MV-4-11 (cell line): ENCODE results near the gene FAM32A.
A peak's percentile ranks its signal among the peaks of the same experiment; 100 is the strongest.

Source experiments
- DNase-seq: peaks from one replicate; lab custom pipeline; 2025; lab: John Stamatoyannopoulos, UW

Gene FAM32A

DNA sequence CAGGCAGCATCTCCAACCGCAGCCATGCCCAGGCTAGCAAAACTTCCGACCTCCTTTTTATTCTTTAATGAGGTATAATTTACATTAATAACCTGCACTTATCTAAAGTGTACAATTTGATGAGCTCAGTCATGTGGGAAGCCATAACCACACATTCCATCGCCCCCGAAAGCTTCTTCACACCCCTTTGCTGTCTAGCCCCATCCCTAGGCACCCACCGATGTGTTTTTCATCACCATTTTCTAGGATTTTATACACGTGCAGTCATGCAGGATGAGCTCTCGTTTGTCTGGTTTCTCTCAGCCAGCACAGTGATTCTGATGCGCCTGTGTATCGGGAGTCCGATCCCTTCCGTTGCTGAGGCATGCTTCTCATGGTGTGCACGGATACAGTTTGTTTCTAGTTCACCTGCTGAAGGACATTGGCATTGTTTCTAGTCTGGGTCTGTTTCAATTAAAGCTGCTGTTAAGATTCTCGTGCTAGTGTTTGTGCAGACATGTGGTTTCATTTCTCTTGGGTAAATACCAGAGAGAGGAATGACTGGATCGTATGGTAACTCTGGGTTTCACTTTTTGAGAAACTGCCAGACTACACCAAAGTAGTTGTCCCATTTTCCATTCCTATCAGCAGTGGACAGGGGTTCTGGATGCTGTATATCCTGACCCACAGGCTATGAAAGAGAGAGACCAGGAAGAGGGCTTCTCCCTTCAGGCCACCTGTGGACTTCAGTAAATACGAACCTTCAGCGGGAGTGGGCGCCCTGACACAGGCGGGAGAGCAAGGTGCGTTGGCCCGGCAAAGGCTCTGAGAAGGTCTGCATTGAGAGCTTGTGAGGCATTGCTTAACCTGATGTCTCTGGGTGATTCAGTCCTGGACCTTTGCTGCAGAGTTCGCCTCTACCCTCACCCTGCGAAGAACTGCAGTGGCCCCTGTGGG is 17.4 kb downstream of the FAM32A start:
- DNase-seq, result no peak

DNA sequence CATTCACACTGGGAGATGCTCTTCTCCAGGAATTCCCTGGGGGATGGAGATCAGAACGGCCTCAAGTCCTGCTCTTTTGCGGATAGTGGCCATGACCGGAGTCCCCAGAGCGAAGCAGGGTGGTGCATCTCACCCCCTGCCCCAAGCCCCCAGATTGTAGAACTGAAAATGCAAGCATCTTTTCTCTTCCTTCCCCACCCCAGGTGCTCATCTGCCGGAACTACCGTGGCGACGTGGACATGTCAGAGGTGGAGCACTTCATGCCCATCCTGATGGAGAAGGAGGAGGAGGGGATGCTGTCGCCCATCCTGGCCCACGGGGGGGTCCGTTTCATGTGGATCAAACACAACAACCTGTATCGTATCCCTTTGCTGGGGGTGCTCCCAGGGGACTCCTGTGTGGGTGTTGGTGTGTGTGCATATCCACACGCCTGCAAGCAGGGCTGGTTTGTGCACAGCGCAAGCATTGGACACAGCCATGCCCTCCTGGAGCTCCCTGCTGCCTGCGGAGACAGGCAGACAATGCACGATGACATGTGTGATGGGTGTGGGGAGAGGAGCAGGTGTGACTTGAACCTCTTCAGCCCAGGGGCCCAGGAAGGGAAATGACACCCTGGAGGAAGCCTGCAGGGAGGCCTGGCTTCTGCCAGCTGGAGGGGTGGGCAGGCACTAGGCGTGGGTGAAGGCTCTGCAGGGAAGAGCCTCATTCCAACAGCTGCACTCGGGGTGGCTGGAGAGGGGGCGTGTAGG is 18.2 kb downstream of the FAM32A start:
- no peak for DNase-seq

DNA sequence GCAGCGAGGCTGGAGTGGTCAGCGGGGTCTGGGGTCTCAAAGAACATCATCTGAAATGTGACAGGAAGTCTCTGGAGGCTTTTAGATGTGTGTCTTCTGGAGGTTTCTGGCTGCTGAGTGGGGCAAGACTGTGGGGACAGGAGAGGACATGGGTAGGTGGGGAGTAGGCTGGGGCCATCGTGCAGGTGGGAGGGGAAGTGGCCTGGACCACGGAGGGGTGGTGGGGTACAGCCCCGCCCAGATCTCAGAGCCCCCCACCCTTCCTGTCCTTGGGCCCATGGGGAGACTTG is 18.7 kb downstream of the FAM32A start:
- no peak for DNase-seq

DNA sequence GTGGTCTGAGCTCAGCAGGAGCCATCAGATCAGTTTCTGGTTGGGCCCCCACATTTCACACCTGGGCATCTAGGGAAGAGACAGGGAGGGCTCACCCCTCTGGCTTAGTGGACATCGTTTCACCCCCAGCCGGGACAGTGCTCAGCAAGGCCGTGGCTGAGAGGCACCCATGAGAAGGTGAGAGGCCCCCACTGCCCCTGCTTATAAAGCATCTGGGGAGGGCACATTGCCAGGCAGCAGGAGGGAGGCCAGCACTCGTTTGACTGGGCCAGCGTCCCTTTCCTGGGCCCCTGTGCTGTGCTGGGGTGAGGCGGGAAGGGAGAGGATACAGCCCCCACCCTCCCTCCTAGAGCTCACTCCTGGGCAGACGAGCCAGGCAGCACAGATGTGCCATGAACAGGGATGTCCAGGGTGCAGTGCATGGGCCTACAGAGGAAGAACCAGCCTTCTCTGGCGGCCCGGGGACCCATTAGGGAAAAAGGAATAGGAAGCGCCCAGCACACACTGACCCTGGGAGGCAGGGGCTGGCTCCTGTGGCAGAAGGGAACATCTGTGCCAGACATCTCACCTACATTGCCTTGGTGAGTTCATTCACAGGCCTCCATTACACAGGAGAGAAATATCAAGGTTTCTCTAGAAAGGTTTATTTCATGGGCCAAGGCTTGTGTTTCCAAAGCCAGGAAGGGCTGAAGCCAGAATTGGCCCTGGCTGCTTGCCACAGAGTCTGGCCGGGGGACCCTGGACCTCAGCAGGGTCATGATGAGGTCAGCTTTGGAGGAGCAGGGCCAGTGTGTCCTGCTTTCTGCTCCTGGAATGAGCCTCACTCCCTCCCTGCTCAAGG is 20.2 kb downstream of the FAM32A start:
- DNase-seq, result no peak

DNA sequence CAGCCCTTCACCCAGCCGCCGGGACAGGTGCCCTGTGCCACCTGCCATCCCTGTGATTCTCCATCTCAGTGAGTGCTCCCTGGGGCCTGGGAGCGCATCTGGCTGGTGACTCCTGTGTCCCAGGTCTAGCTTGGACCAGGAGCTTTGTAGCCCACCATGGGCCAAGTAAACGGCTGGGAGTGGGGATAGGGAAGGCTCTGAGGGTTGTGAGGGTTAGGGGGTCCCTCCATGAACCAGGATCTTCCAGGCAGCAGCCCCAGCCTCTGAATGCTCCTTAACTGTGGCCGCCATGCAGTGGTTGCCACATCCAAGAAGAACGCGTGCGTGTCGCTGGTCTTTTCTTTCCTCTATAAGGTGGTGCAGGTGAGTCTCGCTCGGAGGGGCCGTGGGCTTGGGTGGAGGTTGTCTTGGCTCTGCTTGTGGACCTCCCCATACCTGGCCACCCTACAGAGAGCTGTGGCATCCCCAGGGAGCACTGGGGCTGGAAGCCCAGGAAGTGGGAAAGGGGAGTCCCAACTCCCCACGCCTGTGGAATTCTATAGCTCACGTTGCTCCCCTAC is 20.9 kb downstream of the FAM32A start:
- no peak for DNase-seq

DNA sequence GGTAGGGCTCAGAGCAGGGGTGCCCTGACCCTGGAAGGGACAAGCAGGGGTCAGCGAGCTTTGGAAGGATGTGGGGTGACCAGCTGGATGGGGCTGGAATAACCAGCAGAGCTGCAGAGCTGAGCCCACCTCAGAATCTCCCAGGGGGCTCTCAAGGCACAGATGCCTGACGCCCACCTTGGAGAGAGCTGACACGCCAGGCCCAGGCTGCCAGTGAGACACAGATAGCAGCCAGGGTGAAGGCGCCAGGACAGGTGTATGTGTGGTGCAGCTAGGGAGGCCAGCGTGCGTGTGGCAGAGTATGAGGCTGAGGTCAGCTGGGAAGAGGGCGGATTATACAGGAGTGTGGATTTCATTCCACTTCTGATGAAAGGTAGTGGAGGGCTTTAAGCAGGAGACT is 21.4 kb downstream of the FAM32A start:
- no peak for DNase-seq

DNA sequence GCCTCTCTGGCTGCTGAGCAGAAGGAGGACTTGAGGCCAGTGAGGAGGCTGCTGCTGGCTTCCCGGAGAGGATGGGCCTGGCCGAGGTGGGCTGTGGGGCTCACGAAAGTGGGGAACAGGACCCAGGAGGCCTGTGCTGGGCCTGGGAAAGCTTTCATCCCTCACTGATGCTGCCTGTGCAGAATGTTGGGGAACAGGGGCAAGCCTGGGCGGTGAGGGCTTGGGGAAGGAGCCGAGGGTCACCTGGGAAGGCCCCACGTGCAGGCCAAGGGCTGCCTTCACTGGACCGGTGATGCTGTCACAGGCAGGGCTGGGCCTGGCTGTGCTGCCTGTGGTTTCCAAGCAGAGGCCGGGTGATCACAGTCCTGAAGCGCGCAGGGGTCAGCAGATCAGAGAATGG is 21.9 kb downstream of the FAM32A start:
- no peak for DNase-seq

DNA sequence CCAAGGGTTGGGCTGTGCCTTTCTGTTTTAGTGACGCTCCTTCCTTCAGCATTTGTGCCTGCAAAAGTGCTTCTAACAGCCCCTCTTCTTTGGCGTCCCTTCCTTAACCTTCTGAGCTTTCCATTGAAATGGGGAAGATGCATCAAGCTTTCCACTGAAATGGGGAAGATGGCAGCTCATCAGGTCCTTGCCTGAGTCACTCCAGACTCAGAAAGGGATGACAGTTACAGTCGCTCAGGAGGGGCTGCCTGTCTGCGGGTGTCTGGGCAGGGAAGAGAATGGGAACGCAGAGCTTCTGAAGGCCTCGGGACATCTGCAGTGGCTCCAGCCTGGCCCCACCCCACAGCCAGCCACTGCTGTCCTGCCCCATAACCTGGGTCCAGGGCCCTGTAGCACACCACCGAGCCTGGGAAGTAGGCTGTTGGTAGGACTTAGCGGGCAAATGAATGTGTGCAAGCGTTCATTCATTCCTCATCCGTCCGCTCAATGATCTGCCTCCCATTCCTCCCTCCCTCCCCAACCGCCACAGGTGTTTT is 22.3 kb downstream of the FAM32A start:
- peak; percentile 14 for DNase-seq

DNA sequence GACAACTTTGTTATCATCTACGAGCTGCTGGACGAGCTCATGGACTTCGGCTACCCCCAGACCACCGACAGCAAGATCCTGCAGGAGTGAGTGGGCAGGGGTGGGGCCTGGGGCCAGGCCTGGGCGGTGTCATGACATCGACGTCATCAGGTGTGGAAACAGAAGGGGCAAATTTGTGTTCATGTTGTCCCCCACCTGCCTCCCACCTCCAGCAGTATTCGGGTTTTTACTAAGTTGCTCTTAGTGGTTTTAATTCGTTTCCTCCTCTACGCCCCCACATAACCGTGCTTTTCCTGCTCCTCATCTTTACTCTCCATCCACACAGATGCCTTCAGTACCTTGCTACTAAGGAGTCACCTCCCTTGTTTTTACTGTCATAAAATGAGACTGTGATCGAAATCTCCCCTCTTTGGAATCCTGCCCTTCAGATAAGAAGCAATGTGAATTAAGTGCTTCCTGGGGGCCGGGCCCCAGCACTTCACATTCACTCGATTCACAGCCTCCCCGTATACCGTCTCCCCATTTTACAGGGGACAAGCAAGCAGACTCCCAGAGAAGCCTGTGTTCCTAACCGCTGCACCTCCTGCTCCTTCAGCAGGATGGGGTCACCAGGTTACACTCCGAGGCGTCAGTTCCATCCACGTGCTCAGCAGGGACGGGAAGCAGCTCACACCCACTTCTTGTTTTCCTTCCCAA is 23.0 kb downstream of the FAM32A start:
- no peak for DNase-seq

DNA sequence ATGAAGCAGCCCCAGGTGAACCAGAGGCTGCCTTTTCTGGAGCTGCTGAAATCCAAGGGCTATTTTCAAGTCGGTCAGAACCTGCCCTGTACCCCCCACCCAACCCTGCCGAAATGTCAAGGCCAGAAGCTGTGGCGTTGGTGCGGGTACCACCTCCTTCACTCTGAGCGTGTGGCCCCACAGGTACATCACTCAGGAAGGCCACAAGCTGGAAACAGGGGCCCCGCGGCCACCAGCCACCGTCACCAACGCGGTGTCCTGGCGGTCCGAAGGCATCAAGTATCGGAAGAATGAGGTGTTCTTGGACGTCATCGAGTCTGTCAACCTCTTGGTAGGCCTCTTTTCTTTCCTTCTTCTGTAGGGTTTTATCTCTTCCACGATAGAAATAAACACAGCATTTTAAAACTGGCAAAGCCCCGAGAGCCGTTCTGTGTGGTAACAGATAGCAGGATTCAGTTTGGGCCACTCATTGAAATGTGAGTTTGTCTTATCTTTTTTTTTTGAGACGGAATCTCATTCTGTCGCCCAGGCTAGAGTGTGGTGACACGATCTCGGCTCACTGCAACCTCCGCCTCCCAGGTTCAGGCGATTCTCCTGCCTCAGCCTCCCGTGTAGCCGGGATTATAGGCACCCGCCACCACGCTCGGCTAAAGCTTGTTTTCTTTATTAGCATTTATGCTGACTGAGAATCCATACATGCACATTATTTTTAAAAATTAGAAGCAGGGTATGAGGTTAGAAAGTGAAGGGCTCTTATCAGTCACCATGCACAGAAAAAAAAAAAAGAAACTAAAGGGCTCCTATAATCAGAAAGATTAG is 23.8 kb downstream of the FAM32A start:
- no peak for DNase-seq

DNA sequence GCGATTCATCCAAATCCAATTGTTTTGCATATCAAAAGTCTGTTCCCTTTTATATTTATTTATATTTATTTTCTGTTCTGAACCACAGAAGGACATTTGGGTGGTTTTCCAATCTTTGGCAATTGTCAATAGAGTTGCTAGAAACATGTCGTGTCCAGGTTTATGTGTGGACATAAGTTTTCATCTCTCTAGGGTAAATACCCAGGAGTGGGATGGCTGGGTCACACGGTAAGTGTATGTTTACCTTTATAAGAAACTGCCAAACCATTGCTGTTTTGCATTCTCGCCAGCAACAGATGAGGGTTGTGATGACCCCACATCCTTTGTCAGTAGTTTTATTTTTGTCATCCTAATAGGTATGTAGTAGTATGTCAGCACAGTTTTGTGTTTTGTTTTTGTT is 25.0 kb downstream of the FAM32A start:
- DNase-seq, result no peak

DNA sequence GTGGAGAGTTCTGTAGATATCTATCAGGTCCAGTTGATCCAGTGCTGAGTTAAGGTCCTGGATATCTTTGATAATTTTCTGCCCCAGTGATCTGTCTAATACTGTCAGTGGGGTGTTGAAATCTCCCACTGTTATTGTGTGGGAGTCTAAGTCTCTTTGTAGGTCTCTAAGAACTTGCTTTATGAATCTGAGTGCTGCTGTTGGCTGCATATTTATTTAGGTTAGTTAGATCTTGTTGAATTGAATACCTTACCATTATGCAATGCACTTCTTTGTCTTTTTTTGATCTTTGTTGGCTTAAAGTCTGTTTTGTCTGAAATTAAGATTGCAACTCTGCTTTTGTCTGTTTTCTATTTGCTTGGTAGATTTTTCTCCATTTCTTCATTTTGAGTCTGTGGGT is 27.9 kb downstream of the FAM32A start:
- no peak for DNase-seq

DNA sequence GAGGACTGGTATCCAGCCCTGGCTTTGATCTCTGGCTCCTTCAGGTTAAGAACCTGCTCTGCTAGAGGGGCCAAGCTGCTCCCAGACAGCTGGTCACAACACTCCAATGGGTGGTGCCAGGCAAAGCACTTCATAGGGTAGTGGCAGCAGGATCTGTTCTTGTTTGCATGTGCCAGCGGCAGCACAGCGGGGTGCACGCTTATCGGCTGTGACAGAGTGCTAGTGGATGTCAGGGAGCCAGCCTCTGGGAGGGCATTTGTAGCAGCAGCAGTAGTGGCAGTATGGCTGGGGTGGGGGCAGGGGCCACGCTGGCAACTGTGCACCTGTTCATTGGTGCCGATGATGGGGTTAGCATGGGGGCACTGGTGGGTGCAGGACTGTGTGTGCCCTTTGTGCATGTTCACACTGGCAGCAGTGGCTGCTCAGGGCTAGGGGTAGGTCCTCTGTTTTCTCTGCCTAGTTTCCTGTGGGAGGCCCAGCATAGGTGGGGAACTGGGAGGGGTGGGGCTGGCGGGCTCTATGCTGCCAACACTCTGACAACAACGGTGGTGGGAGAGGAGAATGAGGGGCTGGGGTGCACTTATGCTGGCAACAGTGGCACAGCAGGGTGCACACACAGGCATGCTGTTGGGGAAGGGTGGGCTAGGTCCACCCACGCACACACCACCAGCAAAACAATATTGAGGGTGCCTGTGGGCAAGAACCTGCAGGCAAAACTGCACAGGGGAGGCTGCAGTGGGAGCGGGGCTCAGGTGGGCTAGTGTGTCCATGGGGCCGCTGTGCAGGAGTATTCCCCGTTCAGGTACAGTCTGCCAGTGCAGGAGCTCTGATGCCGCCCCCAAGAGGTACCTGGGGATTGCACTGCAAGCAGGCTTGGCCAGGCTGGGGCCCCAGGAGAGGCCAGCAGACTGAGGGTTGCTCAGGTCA is 31.8 kb downstream of the FAM32A start:
- no peak for DNase-seq

DNA sequence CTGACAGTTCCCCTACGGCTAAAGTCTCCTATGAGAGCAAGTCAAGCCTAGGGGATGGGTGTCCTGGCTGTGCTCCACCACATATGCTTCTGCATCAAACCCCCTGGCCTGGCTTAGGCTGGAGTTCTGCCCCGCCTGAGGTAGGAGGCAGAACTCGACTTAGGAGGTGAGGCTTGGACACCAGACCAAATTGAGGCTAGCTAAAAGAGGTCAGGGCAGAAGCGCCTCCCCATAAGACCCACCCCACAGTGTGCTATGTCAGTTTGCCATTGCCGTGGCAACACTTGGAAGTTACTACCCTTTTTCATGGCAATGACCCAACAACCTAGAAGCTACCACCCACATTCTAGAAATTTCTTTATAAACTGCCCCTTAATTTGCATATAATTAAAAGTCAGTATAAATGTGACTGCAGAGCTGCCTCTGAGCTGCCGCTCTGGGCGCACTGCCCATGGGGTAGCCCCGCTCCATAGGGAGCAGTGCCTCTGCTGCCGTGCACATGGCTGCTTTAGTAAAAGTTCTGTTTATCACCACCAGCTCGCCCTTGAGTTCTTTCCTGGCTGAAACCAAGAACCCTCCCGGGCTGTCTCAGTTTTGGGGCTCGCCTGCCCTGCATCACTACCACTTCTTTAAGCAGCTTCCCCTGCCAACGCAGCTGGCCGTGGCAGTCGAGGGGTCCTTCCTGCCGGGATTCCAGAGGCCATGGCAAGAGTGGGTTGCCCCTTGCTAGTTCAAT is 32.7 kb downstream of the FAM32A start:
- DNase-seq, result no peak

DNA sequence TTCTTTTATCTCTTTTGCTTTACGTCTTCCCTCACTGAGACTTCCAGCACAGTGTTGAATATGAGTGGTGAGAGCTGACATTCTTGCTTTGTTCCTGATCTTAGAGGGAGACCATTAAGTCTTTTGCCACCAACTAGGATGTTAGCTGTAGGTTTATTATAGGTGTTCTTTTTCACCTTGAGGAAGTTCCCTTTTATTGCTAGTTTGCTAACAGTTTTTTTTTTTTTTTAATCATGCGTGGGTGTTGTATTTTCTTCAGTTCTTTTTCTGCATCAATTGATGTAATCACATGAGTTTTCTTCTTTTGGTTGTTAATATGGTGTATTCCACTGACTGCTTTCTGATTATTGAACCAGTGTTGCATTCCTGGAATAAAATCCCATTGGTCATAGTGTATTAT is 33.6 kb downstream of the FAM32A start:
- DNase-seq, result no peak

DNA sequence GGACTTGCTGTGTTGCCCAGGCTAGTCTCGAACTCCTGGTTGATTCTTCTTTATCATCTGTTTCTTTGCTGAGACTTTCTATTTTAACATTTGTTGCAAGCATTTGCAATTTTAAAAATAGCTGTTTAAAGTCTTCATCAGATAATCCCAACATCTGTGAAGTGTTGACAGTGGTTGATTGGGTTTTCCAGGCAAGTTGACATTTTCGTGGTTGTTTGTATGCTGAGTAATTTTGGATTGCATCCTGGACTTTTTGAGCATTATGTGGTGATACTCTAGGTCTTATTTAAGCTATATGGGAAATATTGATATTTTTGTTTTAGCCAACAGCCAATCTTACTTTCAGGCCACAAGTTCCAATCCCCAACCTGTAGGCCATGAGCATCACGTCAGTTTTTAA is 37.6 kb downstream of the FAM32A start:
- no peak for DNase-seq

DNA sequence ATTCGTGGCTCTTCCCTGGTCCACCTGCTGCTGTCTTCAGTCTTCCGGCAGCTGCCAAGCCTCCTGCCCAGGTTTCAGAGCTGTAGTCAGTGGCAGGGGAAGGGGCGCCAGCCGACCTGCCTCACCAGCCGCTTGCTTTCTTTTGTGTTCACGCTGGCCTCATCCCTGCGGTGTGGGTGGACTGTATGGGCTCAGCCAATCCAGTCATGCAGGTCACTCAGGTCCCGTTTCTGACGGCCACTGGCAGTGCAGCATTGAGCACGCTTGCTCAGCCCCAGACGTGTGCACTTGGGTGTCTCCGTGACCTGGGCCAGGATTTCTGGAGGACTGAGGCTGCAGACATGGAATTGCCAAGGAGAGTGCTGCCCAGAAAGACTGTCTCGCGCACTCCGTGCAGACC is 38.5 kb downstream of the FAM32A start:
- DNase-seq, result no peak

DNA sequence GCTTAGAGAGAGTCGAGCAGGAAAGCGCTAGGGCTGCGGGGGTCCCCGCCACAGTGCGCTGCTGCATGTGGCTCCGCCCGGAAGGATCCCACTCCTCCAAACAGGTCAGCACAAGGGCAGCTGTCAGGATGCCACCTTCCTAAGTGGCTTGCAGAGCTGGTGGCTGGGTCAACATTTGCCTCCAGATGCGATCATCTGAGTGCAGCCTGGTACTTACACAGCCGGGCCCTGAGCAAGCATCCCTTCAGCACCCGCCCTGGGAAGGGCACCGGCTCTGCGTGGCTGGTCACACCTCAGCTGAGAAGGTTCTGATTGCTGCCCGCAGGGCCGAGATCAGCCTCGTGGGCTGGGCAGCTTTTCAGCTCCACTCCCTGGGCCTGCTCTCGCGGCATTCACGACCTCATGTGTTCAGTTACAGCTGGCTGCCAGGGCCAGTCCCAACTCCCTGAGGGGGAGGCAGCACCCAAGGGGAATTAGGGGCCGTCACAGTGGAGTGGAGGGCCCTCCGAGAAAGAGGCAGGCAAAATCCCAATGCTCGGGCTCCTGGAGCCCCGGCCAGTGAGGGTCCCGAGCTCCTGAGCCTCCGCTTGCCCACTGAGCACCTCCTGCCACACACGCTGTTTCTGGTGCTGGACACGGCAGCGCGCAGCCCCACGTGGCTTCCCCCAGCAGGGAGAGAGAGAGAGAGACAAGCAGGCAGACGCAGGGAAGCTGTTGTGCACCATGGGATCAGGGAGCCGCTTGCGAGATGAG is 39.3 kb downstream of the FAM32A start:
- DNase-seq, result no peak
